EH (cell line): ENCODE results near the gene INSYN2A.
A peak's percentile ranks its signal among the peaks of the same experiment; 100 is the strongest.

Experiments
- DNase-seq: peaks from one replicate; pipeline ENCODE4 v3.0.0-alpha.2; 2015; ENCODE audit warnings: low read depth

INSYN2A gene

GRCh38 chr10:127196282-127197153 is at the start of gene INSYN2A:
INSYN2A (minus strand) TSS chr10:127196591; CDS start chr10:127176395, 20,196 bp downstream.
- peak; percentile 77 for DNase-seq

- no peak for DNase-seq
These were observed 49.1 kb upstream of the INSYN2A start for GRCh38 chr10:127245456-127245855.

GRCh38 chr10:127243490-127244272 is 47.3 kb upstream of the INSYN2A start:
- peak; percentile 42 for DNase-seq

- no peak for DNase-seq
These were observed 46.5 kb upstream of the INSYN2A start for GRCh38 chr10:127242914-127243313.

GRCh38 chr10:127236266-127236665 is 39.9 kb upstream of the INSYN2A start:
- no peak for DNase-seq

- DNase-seq: no peak
These were observed 38.0 kb upstream of the INSYN2A start for GRCh38 chr10:127234306-127234800.

- peak; percentile 10 for DNase-seq
These were observed 31.9 kb upstream of the INSYN2A start for GRCh38 chr10:127228195-127228787.

- no peak for DNase-seq
These were observed 31.3 kb upstream of the INSYN2A start for GRCh38 chr10:127227663-127228062.

- DNase-seq: no peak
These were observed 30.6 kb upstream of the INSYN2A start for GRCh38 chr10:127227027-127227426.

- DNase-seq: no peak
These were observed 24.9 kb upstream of the INSYN2A start for GRCh38 chr10:127221281-127221680.

- no peak for DNase-seq
These were observed 22.3 kb upstream of the INSYN2A start for GRCh38 chr10:127218658-127219057.

GRCh38 chr10:127216786-127217185 is 20.4 kb upstream of the INSYN2A start:
- DNase-seq: peak; percentile 43

GRCh38 chr10:127216274-127216673 is 19.9 kb upstream of the INSYN2A start:
- no peak for DNase-seq

GRCh38 chr10:127215866-127216265 is 19.5 kb upstream of the INSYN2A start:
- no peak for DNase-seq

- no peak for DNase-seq
These were observed 14.6 kb upstream of the INSYN2A start for GRCh38 chr10:127210936-127211466.

GRCh38 chr10:127207081-127207480 is 10.7 kb upstream of the INSYN2A start:
- no peak for DNase-seq

- no peak for DNase-seq
These were observed 6.7 kb upstream of the INSYN2A start for GRCh38 chr10:127203067-127203466.

- no peak for DNase-seq
These were observed 4.3 kb upstream of the INSYN2A start for GRCh38 chr10:127200646-127201045.

GRCh38 chr10:127198721-127199120 is 2.3 kb upstream of the INSYN2A start:
- peak; percentile 12 for DNase-seq

- no peak for DNase-seq
These were observed 1.9 kb upstream of the INSYN2A start for GRCh38 chr10:127198307-127198706.

GRCh38 chr10:127197154-127197432 is 702 bp upstream of the INSYN2A start:
- no peak for DNase-seq

- peak; percentile 6 for DNase-seq
These were observed 665 bp downstream of the INSYN2A start for GRCh38 chr10:127195571-127196281.
